Endodermal cell (in vitro differentiated cells): ENCODE data around the gene MEI1. TPM values are rescaled to one million over a fixed set of nuclear protein-coding genes. Genes with fewer than 3 reads are reported as not detected.
A peak's percentile ranks its signal among the peaks of the same experiment; 100 is the strongest.

ENCODE experiments used
- DNase-seq: peaks from one replicate; pipeline ENCODE4 v3.0.0-alpha.2; 2017
- H3K27ac ChIP-seq: 2 replicates; pipeline ENCODE4 v1.5.1; 2013; ENCODE audit warnings: mild to moderate bottlenecking, low read depth, low read length, moderate library complexity
- H3K27me3 ChIP-seq: 2 replicates; pipeline ENCODE4 v1.6.1; 2013; ENCODE audit warnings: mild to moderate bottlenecking, low read length, moderate library complexity; ENCODE audit not compliant: insufficient read depth, control insufficient read depth, poor library complexity, severe bottlenecking
- H3K36me3 ChIP-seq: 2 replicates; pipeline ENCODE4 v1.7.0; 2013; ENCODE audit warnings: mild to moderate bottlenecking, low read length, moderate library complexity; ENCODE audit not compliant: control insufficient read depth, insufficient read depth
- H3K4me1 ChIP-seq: one replicate; pipeline ENCODE4 v1.7.0; 2013; ENCODE audit warnings: low read length; ENCODE audit not compliant: control insufficient read depth, insufficient read depth
- H3K4me3 ChIP-seq: 2 replicates; pipeline ENCODE4 v1.5.1; 2013; ENCODE audit warnings: mild to moderate bottlenecking, low read length, moderate library complexity
- H3K9ac ChIP-seq: 2 replicates; pipeline ENCODE4 v1.6.1; 2013; ENCODE audit warnings: mild to moderate bottlenecking, low read length, moderate library complexity; ENCODE audit not compliant: poor library complexity, severe bottlenecking; ENCODE audit errors: extremely low read depth
- H3K9me3 ChIP-seq: 2 replicates; pipeline ENCODE4 v1.6.1; 2013; ENCODE audit warnings: mild to moderate bottlenecking, low read length, moderate library complexity; ENCODE audit not compliant: control insufficient read depth
- H3K27ac Mint-ChIP-seq: 2 replicates; pipeline ENCODE4 v1.8.0; 2020; ENCODE audit warnings: mixed read lengths
- H3K27me3 Mint-ChIP-seq: 2 replicates; pipeline ENCODE4 v1.8.0; 2021; ENCODE audit warnings: mild to moderate bottlenecking, mixed read lengths; ENCODE audit not compliant: insufficient read depth
- H3K36me3 Mint-ChIP-seq: 2 replicates; pipeline ENCODE4 v1.8.0; 2020; ENCODE audit warnings: low read depth, mixed read lengths
- H3K4me1 Mint-ChIP-seq: 2 replicates; pipeline ENCODE4 v1.8.0; 2020; ENCODE audit warnings: mixed read lengths
- H3K4me3 Mint-ChIP-seq: 2 replicates; pipeline ENCODE4 v1.8.0; 2020; ENCODE audit warnings: mild to moderate bottlenecking, moderate library complexity, mixed read lengths
- H3K9me3 Mint-ChIP-seq: 2 replicates; pipeline ENCODE4 v1.8.0; 2020; ENCODE audit warnings: mild to moderate bottlenecking, mixed read lengths
- WGBS, 2 experiments: methylation state at CpG; one replicate each; pipeline versions ENCODE4 v1.1.5 to v1.1.7; 2013; ENCODE audit warnings: missing lambda C conversion rate in 2 of 2, mixed read lengths in 1 of 2; ENCODE audit not compliant: insufficient coverage in 1 of 2, insufficient read length in 1 of 2; 5-methylcytosine and 5-hydroxymethylcytosine counted together
- total RNA-seq, 2 donors: library from RNA; stranded (reverse); fragmentation: NEBNext Ultra II Directional in 1 of 2; extraction: Animal tissue kit (Norgen Biotek cat#: 25700) in 1 of 2; gene quantifications; 2 replicates in 1 of 2; 3 replicates in 1 of 2; pipeline ENCODE4 v1.2.1, GENCODE V29; 2021
- TF ChIP-seq, protein P1 (sequence below): fragments of 200-600 bp; sonication (generic); conservative IDR thresholded peaks from 2 replicates; pipeline ENCODE4 v1.5.0; 2021; ENCODE audit warnings: antibody characterized with exemption, mild to moderate bottlenecking

The MEI1 gene
- total RNA-seq, 2 donors from 2014 or later: 1.2 to 1.5 TPM

DNA sequence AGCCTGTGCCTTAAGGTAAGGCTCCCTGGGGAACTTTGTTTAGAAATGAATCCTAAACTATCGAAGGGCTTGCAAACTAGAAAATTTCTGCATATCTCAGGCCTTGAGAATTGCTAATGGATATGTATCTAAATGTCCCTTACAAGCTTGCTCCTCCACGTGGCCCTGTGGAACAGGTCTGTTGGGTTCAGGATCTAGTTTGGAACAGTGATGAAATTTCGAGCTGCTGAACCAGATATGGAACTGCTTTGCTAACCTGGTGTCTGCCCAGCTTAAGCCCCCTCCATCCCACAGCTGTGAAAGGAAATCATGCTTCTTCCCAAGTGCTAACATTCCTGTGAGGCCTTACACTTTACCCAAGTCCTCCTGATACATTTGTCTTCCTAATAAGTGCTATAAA lies 145.2 kb downstream of the MEI1 start:
- no peak for DNase-seq
- Histone ChIP-seq H3K4me3 (peak overlapping the region; percentile 20), H3K27me3 (no peaks in the 10 kb centered on the region), H3K9ac (no peak overlapping the region), H3K9me3 (no peaks in the 10 kb centered on the region), H3K36me3 (peaks cover 34% of the 10 kb centered on the region), H3K27ac (no peak overlapping the region), H3K4me1 (peaks cover 28% of the 10 kb centered on the region)
- Mint-ChIP-seq H3K9me3 (no peaks in the 10 kb centered on the region), H3K27me3 (no peaks in the 10 kb centered on the region), H3K4me3 (no peak overlapping the region), H3K27ac (no peak overlapping the region), H3K4me1 (peaks cover 53% of the 10 kb centered on the region), H3K36me3 (peaks cover 19% of the 10 kb centered on the region)
- TF ChIP-seq, protein P1, sequence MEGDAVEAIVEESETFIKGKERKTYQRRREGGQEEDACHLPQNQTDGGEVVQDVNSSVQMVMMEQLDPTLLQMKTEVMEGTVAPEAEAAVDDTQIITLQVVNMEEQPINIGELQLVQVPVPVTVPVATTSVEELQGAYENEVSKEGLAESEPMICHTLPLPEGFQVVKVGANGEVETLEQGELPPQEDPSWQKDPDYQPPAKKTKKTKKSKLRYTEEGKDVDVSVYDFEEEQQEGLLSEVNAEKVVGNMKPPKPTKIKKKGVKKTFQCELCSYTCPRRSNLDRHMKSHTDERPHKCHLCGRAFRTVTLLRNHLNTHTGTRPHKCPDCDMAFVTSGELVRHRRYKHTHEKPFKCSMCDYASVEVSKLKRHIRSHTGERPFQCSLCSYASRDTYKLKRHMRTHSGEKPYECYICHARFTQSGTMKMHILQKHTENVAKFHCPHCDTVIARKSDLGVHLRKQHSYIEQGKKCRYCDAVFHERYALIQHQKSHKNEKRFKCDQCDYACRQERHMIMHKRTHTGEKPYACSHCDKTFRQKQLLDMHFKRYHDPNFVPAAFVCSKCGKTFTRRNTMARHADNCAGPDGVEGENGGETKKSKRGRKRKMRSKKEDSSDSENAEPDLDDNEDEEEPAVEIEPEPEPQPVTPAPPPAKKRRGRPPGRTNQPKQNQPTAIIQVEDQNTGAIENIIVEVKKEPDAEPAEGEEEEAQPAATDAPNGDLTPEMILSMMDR: no peak
- WGBS, 2 experiments: 68 to 77% methylated on average over 3 of the region's 3 CpGs

DNA sequence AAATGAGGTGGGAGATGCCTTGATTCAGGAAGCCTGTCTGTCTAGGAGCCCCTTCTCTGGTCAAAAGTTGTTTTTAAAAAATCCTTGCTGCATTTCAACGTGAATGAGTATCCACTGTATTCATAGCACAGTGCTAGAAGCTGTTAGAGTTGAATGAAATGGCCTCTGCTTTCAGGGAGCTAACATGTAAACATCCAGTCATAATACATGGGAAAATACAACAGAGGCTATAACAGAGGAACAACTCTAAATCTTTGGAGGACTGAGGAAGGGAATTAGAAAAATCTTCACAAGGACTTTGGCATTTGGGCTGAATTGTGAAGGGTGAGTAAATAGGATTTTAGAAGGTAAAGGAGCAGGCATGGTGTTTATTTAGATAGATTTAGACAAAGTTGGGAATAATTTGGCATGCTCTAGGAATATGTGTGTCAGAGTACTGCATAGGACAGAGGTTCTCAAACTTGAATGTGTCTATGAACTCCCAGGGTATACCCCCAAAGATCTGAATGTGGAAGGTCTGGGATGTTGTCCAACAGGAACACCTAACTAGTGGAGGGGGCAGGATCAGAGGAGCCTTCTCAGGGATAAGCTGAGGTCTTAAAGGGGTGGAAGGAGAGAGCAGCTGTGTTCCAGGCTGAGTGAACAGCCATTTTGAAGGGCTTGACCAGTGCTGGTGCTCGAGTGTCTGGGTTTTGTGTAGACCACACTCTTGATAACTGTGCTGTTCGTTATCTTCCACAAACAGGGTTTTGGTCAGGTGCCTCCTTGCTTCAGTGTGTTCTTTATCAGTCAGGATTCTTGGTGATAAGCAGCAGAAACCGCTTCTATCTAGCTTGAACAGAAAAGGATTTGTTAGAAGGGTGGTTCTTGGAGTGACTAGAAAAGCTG lies 146.3 kb downstream of the MEI1 start:
- H3K4me3 ChIP-seq: peak overlapping the region; percentile 30
- H3K27me3 ChIP-seq: no peaks in the 10 kb centered on the region
- H3K36me3 ChIP-seq: peaks cover 34% of the 10 kb centered on the region
- Mint-ChIP-seq H3K9me3 (no peaks in the 10 kb centered on the region), H3K27me3 (no peaks in the 10 kb centered on the region), H3K4me1 (peaks cover 49% of the 10 kb centered on the region), H3K36me3 (peaks cover 22% of the 10 kb centered on the region), H3K4me3 (peak overlapping the region; percentile 38), H3K27ac (peak overlapping the region; percentile 93)
- H3K9me3 ChIP-seq: no peaks in the 10 kb centered on the region
- peak; percentile 66 for DNase-seq
- TF ChIP-seq, protein P1: no peak
- H3K27ac ChIP-seq: peak overlapping the region; percentile 14
- WGBS, 2 experiments: 53 to 65% methylated on average over 3 to 4 of the region's 4 CpGs
- peaks cover 27% of the 10 kb centered on the region for H3K4me1 ChIP-seq
- H3K9ac ChIP-seq: peak overlapping the region; percentile 28

DNA sequence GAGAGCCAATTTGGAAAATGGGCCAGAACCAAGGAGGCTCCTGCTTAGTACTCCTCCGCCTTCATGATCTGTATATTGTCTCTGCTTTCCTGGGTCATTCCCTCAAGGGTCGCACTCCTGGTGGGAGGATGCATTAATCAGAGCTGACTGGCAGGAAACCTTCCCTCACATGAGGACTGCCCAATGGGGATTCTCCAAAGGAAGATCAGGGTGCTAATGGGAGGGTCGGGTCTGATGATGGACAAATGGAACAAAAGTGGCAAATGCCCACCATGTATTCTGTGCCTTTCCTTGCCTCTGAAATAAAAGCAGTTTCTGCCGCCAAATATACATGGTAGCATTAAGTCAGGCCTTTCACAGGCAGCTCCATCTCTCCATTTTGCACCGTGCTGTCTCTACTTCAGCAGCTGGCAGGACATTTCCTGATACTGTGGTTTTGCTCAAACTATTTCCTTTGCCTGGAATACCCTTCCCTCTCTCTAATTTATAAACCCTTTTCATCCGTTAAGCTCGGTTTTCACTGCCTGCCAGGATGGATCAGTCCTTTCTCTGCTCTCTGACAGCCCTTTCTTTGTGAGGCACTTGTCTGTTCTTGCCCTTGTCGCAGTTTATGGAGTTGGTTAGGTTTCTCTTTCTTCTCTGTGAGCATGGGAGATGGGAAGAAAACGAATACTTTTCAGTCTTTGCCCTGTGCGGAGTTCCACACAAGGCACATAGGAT lies 147.1 kb downstream of the MEI1 start:
- 68 to 81% methylated on average over 5 to 10 of the region's 10 CpGs for WGBS, 2 experiments
- Histone ChIP-seq H3K4me1 (peaks cover 21% of the 10 kb centered on the region), H3K36me3 (peaks cover 26% of the 10 kb centered on the region), H3K9me3 (no peaks in the 10 kb centered on the region), H3K27ac (peak overlapping the region; percentile 16), H3K9ac (peak overlapping the region; percentile 28), H3K4me3 (peak overlapping the region; percentile 30), H3K27me3 (no peaks in the 10 kb centered on the region)
- Mint-ChIP-seq H3K27ac (peak overlapping the region; percentile 93), H3K36me3 (peaks cover 24% of the 10 kb centered on the region), H3K9me3 (no peaks in the 10 kb centered on the region), H3K27me3 (no peaks in the 10 kb centered on the region), H3K4me1 (peaks cover 42% of the 10 kb centered on the region), H3K4me3 (peak overlapping the region; percentile 38)
- TF ChIP-seq, protein P1: no peak
- peak; percentile 70 for DNase-seq
